ENCODE results near the gene GTSF1L.

GTSF1L gene

DNA sequence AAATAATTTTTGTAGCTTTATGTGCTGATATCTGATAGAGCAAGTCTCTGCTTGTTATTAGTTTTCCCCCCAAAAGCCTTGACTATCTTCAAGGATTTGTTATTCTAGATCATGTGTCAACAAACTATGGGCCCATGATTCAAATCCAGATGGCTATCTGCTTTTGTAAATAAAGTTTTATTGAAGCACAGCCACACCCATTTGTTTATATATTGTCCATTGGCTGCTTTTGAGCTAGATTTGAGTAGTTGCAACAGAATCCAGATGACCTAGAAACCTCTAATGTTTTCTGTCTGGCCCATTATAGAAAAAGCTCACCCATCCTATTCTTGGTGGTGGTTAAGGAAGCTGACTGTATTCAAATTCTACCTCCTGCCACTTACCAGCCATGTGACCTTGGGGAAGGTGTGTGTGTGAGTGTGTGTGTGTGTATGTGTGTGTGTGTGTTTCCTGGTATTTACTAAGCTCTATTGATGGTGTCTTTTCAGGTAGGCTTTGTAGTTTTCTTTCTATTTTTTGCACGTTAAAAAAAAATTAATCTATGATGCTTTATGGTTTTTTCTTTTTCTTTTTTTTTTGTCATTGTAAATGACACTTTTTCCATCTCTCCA lies 1.3 kb upstream of the GTSF1L start:
- H3K27ac Mint-ChIP-seq: peak overlapping the region; percentile 19
- no peaks in the 10 kb centered on the region for H3K36me3 Mint-ChIP-seq

GRCh38 chr20:43726333-43726732 lies 469 bp downstream of the GTSF1L start:
- no peak overlapping the region for H3K4me3 Mint-ChIP-seq
- H3K9me3 Mint-ChIP-seq: no peaks in the 10 kb centered on the region
- no peaks in the 10 kb centered on the region for H3K36me3 Mint-ChIP-seq
- H3K27ac Mint-ChIP-seq: no peak overlapping the region
- peaks cover 58% of the 10 kb centered on the region for H3K4me1 Mint-ChIP-seq
- no peaks in the 10 kb centered on the region for H3K27me3 Mint-ChIP-seq

More for the DNA sequence above, 1.3 kb upstream of the GTSF1L start:
- Mint-ChIP-seq H3K9me3 (no peaks in the 10 kb centered on the region), H3K27me3 (no peaks in the 10 kb centered on the region), H3K4me3 (no peak overlapping the region), H3K4me1 (peaks cover 59% of the 10 kb centered on the region)

- H3K27me3 Mint-ChIP-seq: no peaks in the 10 kb centered on the region
- peaks cover 64% of the 10 kb centered on the region for H3K4me1 Mint-ChIP-seq
- no peaks in the 10 kb centered on the region for H3K9me3 Mint-ChIP-seq
- H3K36me3 Mint-ChIP-seq: no peaks in the 10 kb centered on the region
- no peak overlapping the region for H3K27ac Mint-ChIP-seq
- no peak overlapping the region for H3K4me3 Mint-ChIP-seq
Observed at GRCh38 chr20:43725666-43726065, 1.1 kb downstream of the GTSF1L start.

GRCh38 chr20:43724383-43724782 lies 2.4 kb downstream of the GTSF1L start:
- Mint-ChIP-seq H3K4me3 (no peak overlapping the region), H3K9me3 (no peaks in the 10 kb centered on the region), H3K4me1 (peaks cover 69% of the 10 kb centered on the region), H3K36me3 (no peaks in the 10 kb centered on the region), H3K27ac (no peak overlapping the region), H3K27me3 (no peaks in the 10 kb centered on the region)

GRCh38 chr20:43723735-43724134 lies 3.1 kb downstream of the GTSF1L start:
- Mint-ChIP-seq H3K4me3 (no peak overlapping the region), H3K27ac (peak overlapping the region; percentile 32), H3K9me3 (no peaks in the 10 kb centered on the region), H3K27me3 (no peaks in the 10 kb centered on the region), H3K36me3 (no peaks in the 10 kb centered on the region), H3K4me1 (peaks cover 68% of the 10 kb centered on the region)

DNA sequence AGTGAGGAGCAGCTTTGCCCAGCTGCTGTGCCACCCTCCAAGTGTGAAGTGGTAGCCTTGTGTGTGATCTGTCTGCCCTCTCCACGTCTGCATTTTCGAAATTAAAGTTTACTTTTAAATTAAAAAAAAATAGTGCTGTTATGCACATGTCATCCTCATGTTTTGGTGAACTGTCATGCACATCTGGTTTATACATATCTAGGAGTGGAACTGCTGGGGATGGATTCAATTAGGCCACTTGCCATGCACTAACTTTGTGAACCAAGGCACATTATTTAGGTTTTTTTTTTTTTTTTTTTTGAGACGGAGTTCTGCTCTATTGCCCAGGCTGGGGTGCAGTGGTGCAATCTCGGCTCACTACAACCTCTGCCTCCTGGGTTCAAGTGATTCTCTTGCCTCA lies 3.6 kb downstream of the GTSF1L start:
- peaks cover 68% of the 10 kb centered on the region for H3K4me1 Mint-ChIP-seq
- H3K4me3 Mint-ChIP-seq: peak overlapping the region; percentile 11
- H3K27me3 Mint-ChIP-seq: no peaks in the 10 kb centered on the region
- H3K9me3 Mint-ChIP-seq: no peaks in the 10 kb centered on the region
- H3K36me3 Mint-ChIP-seq: no peaks in the 10 kb centered on the region
- H3K27ac Mint-ChIP-seq: no peak overlapping the region

DNA sequence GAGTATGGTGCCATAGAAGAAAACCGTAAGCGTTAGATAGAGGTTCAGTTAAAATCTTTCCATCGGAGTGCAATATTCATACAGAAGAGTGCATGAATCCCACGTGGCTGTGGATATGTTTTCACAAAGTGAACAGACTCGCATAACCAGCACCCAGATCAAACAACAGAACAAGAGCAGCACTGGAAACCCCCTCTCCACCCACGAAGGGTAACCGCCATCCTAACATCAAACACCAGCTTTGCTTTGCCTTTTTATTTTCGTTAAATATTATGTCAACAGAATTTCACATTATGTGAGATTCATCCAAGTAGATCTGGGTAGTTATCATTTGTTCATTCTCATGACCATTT lies 4.7 kb downstream of the GTSF1L start:
- Mint-ChIP-seq H3K9me3 (no peaks in the 10 kb centered on the region), H3K36me3 (no peaks in the 10 kb centered on the region), H3K27ac (peak overlapping the region; percentile 8), H3K4me1 (peaks cover 74% of the 10 kb centered on the region), H3K27me3 (no peaks in the 10 kb centered on the region), H3K4me3 (peak overlapping the region; percentile 31)

DNA sequence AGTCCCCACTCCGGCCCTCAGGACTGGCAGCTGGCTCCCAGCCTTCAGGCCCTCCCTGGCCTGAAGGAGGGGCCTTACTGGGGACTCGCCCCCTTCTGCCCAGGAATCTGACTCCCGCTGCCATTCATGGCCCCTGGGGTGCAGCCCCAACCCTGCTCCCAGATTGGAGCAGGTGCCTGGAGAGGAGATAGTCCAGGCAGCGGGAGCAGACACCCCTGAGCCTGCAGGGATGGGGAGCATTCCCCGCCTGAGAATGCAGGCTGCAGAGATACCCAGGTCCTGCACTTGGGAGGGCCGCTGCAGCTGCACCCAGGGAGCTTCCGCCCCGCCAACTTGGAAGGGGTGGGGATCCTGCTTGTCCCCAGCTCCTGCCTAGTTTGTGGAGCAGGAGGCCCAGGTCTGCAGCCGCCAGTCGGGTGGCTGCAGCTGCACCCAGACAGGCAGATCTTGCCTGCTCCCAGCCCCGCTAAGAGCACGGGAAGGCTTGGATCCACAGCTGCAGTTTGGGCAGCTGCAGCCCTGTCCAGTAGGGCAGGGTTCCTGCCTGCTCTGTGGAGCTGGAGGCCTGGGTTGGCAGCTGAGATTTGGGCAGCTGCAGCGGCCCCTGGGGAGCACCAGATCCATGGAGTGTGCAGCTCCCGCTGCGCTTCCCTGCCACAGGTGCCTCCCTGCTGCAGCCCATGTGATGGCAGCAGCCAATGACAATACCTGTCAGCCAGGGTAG lies 5.2 kb downstream of the GTSF1L start:
- H3K4me3 Mint-ChIP-seq: peak overlapping the region; percentile 31
- no peaks in the 10 kb centered on the region for H3K27me3 Mint-ChIP-seq
- H3K4me1 Mint-ChIP-seq: peaks cover 74% of the 10 kb centered on the region
- peak overlapping the region; percentile 8 for H3K27ac Mint-ChIP-seq
- H3K36me3 Mint-ChIP-seq: no peaks in the 10 kb centered on the region
- no peaks in the 10 kb centered on the region for H3K9me3 Mint-ChIP-seq

DNA sequence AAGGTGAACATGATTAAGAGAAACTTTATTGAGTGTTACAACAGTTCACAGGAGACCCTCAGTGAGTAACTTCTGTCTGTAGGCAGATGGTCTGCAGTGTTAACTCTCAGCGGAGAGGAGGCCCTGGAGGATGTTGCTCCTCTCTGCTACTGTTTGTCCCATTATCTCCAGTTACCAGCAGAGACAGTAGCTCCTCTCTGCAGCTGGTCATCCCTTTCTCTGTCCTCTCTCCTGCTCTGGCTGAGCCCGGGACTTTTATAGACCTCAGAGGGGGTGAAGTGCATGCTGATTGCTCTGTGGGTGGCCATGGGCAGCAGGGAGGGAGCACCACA lies 5.7 kb downstream of the GTSF1L start:
- no peaks in the 10 kb centered on the region for H3K9me3 Mint-ChIP-seq
- H3K27me3 Mint-ChIP-seq: no peaks in the 10 kb centered on the region
- H3K36me3 Mint-ChIP-seq: no peaks in the 10 kb centered on the region
- H3K4me1 Mint-ChIP-seq: peaks cover 74% of the 10 kb centered on the region
- no peak overlapping the region for H3K4me3 Mint-ChIP-seq
- no peak overlapping the region for H3K27ac Mint-ChIP-seq

GRCh38 chr20:43720007-43720406 lies 6.8 kb downstream of the GTSF1L start:
- peak overlapping the region; percentile 23 for H3K27ac Mint-ChIP-seq
- peaks cover 68% of the 10 kb centered on the region for H3K4me1 Mint-ChIP-seq
- H3K27me3 Mint-ChIP-seq: no peaks in the 10 kb centered on the region
- no peaks in the 10 kb centered on the region for H3K9me3 Mint-ChIP-seq
- no peaks in the 10 kb centered on the region for H3K36me3 Mint-ChIP-seq
- H3K4me3 Mint-ChIP-seq: no peak overlapping the region

DNA sequence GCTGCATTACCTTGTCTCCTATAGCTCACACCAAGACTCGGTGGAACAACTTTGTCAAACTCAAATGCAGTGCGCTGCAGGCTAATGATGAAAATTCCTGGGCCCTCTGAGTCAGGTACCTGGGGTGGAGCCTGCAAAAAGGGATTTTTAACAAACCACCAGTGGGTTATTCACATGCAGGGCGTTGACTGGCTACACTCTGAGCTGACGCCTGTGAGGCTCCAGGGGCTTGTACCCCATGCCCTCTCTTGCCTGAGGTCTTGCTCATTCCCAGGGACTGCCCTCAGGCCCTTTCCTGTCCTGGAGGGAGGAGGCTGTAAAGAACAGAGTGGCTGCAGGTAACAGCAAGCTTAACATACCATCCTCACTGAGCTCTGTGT lies 9.2 kb downstream of the GTSF1L start:
- Mint-ChIP-seq H3K27me3 (no peaks in the 10 kb centered on the region), H3K27ac (peak overlapping the region; percentile 68), H3K4me1 (peaks cover 45% of the 10 kb centered on the region), H3K9me3 (no peaks in the 10 kb centered on the region), H3K36me3 (no peaks in the 10 kb centered on the region), H3K4me3 (no peak overlapping the region)

DNA sequence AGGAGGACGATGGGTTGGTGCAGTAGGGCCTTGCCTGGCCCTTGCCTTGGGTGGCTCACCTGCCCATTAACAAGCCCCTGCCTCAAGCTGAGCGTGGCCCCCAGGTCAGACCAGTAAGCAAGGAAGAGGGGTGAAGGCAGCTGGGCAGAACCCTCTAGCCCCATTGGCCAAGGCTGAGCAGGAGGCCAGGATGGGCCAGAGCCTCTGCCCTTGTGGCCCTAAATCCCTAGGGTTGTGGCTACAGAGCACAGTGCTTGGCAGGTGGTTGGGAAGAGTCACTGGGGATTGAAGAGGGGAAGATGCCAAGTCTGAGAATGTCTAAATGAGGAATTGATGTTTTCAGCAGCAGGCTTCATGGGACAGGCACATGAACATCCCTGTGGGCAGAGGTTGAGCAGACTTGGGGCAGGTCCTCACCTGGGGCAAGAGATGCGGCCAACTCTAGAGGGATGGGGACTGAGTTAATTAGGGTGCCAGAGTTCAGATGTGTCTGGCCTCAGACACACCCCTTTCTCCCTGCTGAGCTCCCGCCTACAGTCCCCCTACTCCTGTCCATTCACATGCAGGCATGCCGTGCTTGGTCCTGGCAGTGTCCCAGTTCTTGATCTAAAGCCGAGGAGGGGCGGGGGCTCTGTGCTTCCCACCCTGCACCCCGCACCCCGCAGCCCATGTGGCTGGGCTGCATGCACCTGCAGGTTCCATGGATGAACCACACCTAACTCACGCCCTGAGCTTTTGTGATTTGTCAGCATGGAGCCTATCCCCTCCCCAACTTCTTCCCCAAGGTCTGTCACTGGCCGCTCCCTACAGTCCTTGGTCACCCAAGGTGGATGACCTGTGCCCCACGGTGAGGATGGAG lies 9.8 kb downstream of the GTSF1L start:
- H3K27me3 Mint-ChIP-seq: no peaks in the 10 kb centered on the region
- H3K4me1 Mint-ChIP-seq: peaks cover 38% of the 10 kb centered on the region
- H3K4me3 Mint-ChIP-seq: no peak overlapping the region
- no peaks in the 10 kb centered on the region for H3K9me3 Mint-ChIP-seq
- H3K27ac Mint-ChIP-seq: peak overlapping the region; percentile 68
- no peaks in the 10 kb centered on the region for H3K36me3 Mint-ChIP-seq

DNA sequence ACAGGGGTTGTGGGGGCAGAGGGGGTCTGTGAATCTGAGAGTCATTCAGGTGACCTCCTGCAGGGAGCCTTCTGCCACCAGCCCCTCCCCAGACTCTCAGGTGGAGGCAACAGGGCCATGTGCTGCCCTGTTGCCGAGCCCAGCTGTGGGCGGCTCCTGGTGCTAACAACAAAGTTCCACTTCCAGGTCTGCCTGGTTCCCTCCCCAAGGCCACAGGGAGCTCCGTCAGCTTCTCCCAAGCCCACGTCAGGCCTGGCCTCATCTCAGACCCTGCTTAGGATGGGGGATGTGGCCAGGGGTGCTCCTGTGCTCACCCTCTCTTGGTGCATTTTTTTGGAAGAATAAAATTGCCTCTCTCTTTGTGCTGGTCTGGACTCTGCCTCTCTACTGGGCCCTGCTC lies 10.7 kb downstream of the GTSF1L start:
- Mint-ChIP-seq H3K4me1 (peaks cover 34% of the 10 kb centered on the region), H3K9me3 (no peaks in the 10 kb centered on the region), H3K27me3 (no peaks in the 10 kb centered on the region), H3K27ac (no peak overlapping the region), H3K4me3 (no peak overlapping the region), H3K36me3 (no peaks in the 10 kb centered on the region)

- H3K4me1 Mint-ChIP-seq: peaks cover 28% of the 10 kb centered on the region
- H3K27ac Mint-ChIP-seq: no peak overlapping the region
- H3K27me3 Mint-ChIP-seq: no peaks in the 10 kb centered on the region
- H3K36me3 Mint-ChIP-seq: no peaks in the 10 kb centered on the region
- no peaks in the 10 kb centered on the region for H3K9me3 Mint-ChIP-seq
- no peak overlapping the region for H3K4me3 Mint-ChIP-seq
Observed at GRCh38 chr20:43715511-43715910, 11.3 kb downstream of the GTSF1L start.

GRCh38 chr20:43715044-43715443 lies 11.8 kb downstream of the GTSF1L start:
- no peaks in the 10 kb centered on the region for H3K36me3 Mint-ChIP-seq
- no peak overlapping the region for H3K4me3 Mint-ChIP-seq
- peaks cover 24% of the 10 kb centered on the region for H3K4me1 Mint-ChIP-seq
- H3K9me3 Mint-ChIP-seq: no peaks in the 10 kb centered on the region
- H3K27ac Mint-ChIP-seq: no peak overlapping the region
- H3K27me3 Mint-ChIP-seq: no peaks in the 10 kb centered on the region

- no peaks in the 10 kb centered on the region for H3K27me3 Mint-ChIP-seq
- H3K36me3 Mint-ChIP-seq: no peaks in the 10 kb centered on the region
- H3K9me3 Mint-ChIP-seq: no peaks in the 10 kb centered on the region
- H3K4me1 Mint-ChIP-seq: no peaks in the 10 kb centered on the region
- H3K4me3 Mint-ChIP-seq: no peak overlapping the region
- H3K27ac Mint-ChIP-seq: no peak overlapping the region
Observed at GRCh38 chr20:43711098-43711654, 15.6 kb downstream of the GTSF1L start.

All from activated naive CD4-positive, alpha-beta T cell treated with anti-CD3 and anti-CD28 coated beads, Interleukin-2, amount 50 U/mL, for 24 hours (primary cell).